HG03280 (cell line): ENCODE data around the gene ZFP69.
"Not testable (repeated sequence)": the region's sequence is repeated elsewhere in the genome, so short reads cannot be mapped to it uniquely, and the experiment has no call there.

Experiments used
- ATAC-seq: cut with Tn5 transposase; IDR thresholded peaks from one replicate; pipeline ENCODE4 v1.9.1; 2021; ENCODE audit warnings: mild to moderate bottlenecking, moderate library complexity; ENCODE audit not compliant: unreplicated experiment

The ZFP69 gene

GRCh38 chr1:40476924-40477677 is at the start of gene ZFP69:
ZFP69 (plus strand) TSS chr1:40477290; CDS start chr1:40479362, 2,072 bp downstream.
- ATAC-seq = peak; percentile 76

GRCh38 chr1:40431385-40431784 is 45.7 kb upstream of the ZFP69 start:
- no peak for ATAC-seq

GRCh38 chr1:40432644-40433390 is 44.3 kb upstream of the ZFP69 start:
- ATAC-seq = no peak

- ATAC-seq = no peak
Observed at GRCh38 chr1:40435471-40435870, 41.6 kb upstream of the ZFP69 start.

- ATAC-seq = no peak
Observed at GRCh38 chr1:40435876-40436275, 41.2 kb upstream of the ZFP69 start.

GRCh38 chr1:40438391-40439015 is 38.6 kb upstream of the ZFP69 start:
- no peak for ATAC-seq

GRCh38 chr1:40439247-40439646 is 37.8 kb upstream of the ZFP69 start:
- ATAC-seq = no peak

GRCh38 chr1:40449684-40450494 is 27.2 kb upstream of the ZFP69 start, which contains the start of gene ZFP69B:
ZFP69B (plus strand) TSS chr1:40450476; CDS start chr1:40450962, 486 bp downstream.
- peak; percentile 89 for ATAC-seq

- ATAC-seq = peak; percentile 33
Observed at GRCh38 chr1:40450495-40451237, 26.4 kb upstream of the ZFP69 start.

- no peak for ATAC-seq
Observed at GRCh38 chr1:40451238-40451585, 25.9 kb upstream of the ZFP69 start.

- no peak for ATAC-seq
Observed at GRCh38 chr1:40454873-40455272, 22.2 kb upstream of the ZFP69 start.

- ATAC-seq = no peak
Observed at GRCh38 chr1:40462956-40463590, 14.0 kb upstream of the ZFP69 start.

GRCh38 chr1:40469327-40469726 is 7.8 kb upstream of the ZFP69 start:
- ATAC-seq = no peak

GRCh38 chr1:40475268-40475667 is 1.8 kb upstream of the ZFP69 start:
- ATAC-seq = no peak

- ATAC-seq = peak; percentile 34
Observed at GRCh38 chr1:40477678-40478053, 576 bp downstream of the ZFP69 start.

- no peak for ATAC-seq
Observed at GRCh38 chr1:40478276-40478675, 1.2 kb downstream of the ZFP69 start.

GRCh38 chr1:40479156-40479555 is 2.1 kb downstream of the ZFP69 start:
- no peak for ATAC-seq

GRCh38 chr1:40495315-40495903 is 18.3 kb downstream of the ZFP69 start:
- ATAC-seq = no peak

- not testable (repeated sequence) for ATAC-seq
Observed at GRCh38 chr1:40502651-40503050, 25.6 kb downstream of the ZFP69 start.
